ENCODE data around the gene CP.
A peak's percentile ranks its signal among the peaks of the same experiment; 100 is the strongest.

The CP gene

DNA sequence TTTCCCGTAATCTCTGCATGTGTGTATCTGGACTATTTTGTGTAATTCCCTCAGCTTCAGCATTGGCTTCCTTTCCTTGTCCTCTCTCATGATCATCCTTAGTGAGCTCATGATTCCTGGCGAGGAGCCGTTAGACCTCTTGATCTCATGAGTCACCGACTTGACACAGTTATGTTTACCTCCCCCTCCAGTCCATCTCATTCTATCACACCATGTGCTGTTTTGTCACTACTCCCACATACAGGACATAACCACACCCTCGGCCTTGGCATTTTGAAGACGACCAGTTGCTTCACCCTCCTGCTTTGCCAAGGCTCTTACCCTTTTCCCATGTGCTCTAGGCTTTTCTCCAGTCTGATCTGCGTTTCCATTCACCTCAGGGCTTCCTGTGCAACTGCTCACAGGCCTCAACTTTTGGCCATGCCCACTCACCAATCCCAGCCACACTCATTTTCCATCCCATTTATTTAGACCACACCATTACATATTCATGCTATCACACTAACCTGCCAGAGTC is 41.5 kb downstream of the CP start:
- DNase-seq, result no peak

DNA sequence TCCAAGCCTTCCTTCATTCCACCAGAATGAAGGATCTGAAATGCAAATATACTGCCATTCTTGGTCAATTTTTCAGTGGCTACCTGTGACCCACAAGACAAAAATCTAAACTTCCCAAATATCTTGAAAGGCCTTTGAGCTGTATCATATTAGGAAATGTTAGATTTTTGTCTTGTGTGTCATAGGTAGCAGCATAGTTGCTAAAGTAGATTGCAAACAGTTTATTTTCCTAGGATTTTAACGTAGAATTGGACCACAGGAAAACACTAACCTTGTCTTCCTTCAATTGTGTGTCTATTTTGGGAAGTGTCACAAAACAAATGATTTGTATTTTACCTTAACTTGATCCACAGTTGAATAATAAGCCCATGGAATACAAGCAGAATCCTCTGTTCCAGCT is 42.4 kb downstream of the CP start:
- no peak for DNase-seq

DNA sequence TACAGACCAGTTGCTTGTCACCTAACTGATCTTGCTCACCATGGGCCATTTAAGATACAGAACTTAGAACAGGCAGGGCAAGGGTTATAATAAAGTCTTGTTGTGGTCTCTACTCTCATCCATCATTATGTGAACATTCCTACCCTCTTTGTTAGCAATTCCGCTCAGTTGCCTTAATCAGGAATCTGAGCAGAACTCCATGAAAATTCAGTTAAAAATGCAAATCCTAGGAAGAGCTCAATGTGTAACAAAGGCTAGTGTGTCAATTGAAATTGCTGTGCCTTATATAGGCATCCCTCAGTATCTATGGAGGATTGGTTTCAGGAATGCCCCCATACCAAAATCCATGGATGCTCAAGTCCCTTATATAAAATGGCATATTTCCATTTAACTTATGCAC is 44.5 kb downstream of the CP start:
- DNase-seq, result no peak

DNA sequence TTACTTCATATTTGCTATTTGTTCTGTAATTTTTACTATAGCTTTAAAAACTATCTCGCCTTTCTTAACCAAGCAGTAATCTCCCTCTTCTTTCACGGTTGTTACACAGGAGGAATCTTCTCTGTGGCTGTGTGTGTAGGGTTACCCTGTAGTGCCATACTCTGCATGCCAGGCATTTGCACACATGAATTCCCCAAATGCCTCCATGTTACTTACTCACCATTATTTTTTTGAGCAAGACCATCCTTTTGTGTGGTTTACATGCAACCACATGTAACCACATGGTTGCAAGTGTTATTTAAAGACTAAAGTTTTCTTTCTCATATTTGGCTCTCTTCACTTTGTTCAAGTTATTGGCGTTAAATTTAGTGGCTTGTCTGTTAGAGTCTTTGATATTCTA is 46.7 kb downstream of the CP start:
- no peak for DNase-seq

DNA sequence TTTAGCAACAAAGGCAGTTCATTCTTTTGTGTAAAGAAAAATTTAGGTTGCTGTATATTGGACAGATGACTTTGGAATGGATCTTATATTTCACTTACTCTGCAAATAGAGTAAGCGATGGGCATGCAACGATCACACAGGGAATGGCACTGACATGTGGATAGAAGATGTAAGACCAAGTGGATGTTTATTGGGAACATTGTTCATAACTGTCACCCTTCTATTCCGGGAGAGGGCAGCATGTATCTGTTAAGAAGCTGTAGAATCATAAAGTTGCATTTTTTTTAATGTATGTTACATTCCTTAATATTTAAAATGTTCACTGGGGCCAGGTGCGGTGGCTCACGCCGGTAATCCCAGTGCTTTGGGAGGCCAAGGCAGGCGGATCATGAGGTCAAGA is 51.0 kb downstream of the CP start:
- DNase-seq, result no peak

DNA sequence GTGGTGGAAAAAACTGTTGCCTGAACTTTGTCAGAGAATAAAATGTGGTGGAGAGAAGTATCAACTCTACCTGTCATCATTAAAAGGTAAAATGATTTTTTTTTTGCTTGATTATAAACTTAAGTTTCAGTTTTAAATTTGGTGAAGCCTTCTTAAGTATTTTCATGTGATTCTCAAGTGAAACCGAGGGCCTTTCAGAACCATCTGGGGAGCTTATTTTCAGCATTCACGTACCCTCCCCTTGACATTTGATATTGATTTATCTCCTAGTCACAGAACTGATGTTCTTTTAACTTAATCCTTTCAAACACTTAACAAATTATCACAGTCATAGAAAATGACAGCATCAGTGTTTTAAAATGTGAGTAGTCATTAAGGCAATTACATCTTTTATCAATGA is 53.7 kb downstream of the CP start:
- DNase-seq, result no peak

DNA sequence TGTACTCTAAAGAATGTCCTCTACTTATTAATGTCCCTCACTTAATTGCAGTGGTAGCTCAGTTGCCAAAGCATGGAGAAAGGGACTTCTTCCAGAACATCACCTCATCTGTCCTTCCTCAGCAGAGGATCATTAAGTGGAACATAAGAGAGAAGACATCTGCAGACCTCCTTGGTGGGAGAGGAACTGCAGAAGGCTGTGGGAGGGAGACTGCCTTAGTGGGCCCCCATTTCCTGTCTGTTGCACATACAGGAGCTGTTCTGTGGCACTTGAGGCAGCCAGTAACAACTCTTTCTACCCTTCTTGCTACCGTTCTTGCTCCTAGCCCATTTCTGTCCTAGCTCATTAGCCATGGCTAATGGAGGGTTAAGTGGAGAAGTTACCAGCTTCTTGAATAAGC is 58.6 kb downstream of the CP start:
- no peak for DNase-seq

DNA sequence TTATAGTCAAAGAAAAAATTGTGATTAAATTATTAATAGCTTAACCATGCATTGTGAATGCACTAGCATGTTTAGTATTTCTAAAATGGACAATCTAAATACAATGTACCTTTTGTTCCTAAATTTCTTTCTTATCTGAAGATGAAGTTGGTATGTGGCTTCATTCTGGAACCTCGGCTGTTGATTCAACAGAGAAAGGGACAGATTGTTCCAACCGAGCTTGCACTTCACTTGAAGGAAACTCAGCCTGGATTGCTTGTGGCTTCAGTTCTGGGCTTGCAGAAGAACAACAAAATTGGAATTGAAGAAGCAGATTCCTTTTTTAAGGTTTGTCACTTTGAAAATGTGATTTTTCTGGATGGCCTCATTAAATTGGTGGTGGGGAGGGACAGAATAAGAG is 59.6 kb downstream of the CP start:
- no peak for DNase-seq

DNA sequence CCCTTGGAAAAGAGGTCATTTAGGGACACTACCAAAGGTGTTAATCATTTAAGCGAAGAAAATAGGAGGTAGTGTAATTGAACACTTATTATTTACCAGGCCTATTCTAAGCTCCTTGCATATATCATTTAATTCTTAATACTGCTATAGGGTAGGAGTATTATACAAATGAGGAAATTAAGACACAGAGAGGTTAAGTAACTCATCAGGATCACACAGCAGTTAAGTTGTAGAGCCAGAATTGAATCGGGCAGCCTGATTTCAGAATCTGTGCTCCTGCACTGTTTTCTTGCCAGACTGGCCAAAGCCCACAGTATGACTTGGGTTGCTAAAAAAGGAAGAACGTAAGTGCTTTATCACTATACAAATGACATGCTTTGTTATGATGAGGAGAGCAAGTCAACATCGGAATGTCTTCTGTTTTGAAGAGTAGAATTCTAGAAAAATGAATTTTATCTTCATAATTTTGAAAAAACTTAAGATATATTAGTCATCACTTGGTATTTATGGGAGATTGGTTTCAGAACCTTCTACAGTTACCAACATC is 60.8 kb downstream of the CP start:
- DNase-seq, result no peak

DNA sequence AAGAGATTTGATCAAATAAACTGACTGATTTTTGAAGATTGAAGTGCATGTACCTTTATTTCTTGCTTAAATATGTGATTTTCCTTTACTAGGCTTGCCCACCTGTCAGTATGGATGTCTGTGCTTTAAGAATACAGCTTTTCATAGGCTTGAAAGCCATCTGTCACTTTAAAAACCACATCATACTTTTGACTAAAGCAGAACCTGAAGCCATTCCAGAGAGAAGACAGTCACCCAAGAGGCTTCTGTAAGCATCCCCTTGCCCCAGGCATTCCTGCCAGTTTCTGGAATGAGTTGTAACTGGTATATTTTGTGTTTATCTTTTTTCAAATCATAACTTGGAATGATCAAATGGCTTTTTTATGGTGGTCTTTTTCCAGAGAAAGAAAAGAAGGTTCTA is 68.2 kb downstream of the CP start:
- no peak for DNase-seq

DNA sequence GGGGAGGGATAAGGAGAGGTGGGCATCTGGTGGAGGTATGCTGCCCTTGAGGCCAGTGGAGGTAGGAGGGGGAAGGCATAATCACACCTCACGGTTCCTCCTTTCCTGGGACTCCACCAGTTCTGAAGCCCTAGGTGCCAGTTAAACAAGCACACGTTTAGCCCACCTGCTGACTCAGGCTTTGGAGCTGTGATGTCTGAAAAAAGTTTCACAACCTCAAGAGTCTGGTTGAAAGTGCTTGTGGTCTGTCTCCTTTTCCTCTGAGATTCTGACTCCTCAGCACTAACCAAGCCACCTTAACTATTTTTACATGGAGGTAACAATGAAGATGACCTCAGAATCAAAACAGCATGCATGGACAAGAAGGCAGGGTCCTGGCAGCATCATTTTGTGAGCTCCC is 69.2 kb downstream of the CP start:
- DNase-seq, result no peak

DNA sequence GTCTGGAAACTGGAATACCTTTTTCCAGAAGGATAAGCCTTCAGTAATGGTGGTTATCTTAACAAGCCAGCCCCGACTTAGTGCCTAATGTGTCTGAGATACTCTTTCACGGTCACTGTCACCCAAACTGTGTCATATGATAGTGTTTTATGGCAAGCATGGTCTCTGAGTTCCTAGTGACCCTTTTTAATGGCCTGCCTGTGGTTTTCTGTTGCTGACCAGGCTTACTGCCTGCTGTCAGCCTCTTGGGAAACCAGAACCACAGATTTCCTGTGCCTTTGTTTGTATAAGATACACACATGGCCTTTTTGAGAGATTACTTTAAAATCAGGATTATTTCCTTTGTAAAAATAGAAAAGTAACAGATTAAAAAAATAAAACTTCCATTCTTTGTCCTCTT is 69.8 kb downstream of the CP start:
- DNase-seq, result no peak

DNA sequence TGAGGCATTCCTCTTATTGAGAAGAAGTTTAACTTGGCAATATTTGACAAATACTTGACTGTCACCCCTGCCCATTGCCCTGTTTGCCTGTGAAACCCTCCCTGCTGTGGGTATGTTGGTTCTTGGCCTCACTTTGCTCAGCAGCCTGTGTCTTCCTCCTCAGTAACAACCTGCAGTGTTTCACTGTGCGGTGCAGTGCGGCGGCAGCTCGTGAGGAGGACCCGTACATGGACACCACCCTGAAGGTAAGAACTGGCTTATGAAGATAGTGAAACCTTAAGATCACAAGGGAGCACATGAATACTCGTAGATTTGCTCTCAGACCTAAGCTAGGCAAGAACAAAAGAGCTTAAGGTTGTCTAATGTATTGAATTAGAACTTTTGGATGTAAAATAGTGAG is 71.2 kb downstream of the CP start:
- no peak for DNase-seq

DNA sequence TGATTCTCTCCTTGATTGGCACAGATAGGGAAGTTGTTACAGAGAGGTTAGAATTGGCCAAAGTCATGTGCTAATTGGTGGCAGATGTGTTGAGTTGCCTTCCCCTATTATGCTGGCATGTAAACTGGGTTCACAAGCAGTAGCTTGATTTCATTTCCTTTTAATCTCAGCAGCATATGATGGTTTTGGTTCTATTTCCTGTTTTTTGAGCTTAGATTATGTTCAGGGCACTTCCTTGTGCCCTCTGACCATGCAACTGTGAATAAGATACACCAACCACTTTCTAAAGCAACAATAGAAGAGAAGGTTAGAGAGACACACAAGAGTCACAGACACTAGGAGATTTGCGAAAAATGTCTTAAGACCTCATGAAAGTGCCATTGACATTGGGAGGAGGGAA is 75.7 kb downstream of the CP start:
- DNase-seq, result no peak

DNA sequence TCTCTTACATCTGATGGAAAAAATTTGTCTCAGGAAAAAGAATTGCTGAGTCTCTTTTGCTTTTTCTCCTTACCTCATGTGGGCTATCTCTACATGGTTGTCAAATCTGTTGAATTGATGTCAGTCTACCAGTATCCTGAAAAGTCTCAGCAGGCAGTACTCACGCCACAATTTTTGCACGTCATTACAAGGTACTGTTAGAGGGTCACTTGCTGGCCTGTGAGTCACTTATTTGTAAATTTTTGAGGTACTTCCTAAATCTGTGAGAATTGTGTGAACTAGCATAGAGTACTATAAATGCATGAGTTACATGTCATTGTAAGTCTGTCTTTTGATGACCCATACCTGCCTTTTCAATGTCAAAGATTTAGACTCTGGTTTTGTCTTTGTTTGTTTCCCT is 76.3 kb downstream of the CP start:
- DNase-seq, result no peak

DNA sequence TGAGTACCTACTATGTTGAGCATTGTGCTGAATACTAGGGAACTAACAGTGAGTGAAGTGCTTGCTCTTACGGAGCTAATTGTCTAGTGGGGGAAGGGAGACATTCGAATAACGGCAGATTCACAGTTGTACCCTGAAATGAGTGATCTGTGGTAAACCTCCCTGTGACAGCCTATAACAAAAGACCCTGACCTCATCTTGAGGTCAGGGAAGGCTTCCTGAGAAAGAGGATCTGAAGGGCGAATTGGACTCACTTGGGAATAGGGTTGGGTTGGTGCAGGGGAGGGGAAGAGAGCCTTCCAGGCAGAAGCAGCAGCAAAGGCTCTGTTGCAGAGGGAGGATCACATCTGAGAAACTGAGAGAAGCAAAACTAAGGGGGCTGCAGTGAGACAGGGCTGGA is 78.9 kb downstream of the CP start:
- no peak for DNase-seq

DNA sequence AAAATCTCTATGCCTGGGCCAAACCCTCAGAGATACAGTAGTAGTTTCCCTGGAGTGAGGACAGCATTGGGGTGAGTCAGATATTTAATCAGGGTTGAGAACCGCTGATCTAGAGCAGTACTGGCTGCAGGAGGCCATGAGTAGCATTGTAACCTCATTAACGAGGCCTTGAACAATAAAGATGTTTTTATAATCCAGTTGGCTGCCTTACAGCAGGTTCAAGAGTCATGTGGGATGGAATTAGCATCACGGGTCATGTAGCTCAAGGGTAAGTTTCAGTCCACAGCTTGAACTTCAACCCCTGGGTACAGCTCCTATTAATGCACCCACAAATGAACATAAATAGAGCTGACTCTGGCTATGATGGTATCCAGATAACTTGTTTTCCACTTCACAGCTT is 87.1 kb downstream of the CP start:
- no peak for DNase-seq

DNA sequence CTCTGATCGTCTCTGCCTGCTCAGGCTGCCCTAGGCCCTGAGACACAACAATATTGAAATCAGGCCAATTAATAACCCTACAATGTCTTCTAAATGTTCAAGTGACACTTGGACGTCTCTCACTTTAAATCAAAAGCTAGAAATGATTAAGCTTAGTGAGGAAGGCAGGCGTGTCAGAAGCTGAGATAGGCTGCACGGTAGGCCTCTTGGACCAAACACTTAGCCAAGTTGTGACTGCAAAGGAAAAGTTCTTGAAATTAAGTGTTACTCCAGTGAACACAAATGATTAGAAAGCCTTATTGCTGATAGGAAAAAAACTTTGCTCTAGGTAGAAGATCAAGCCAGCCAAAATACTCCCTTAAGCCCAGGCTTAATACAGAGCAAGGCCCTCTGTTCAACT is 90.0 kb downstream of the CP start:
- no peak for DNase-seq

DNA sequence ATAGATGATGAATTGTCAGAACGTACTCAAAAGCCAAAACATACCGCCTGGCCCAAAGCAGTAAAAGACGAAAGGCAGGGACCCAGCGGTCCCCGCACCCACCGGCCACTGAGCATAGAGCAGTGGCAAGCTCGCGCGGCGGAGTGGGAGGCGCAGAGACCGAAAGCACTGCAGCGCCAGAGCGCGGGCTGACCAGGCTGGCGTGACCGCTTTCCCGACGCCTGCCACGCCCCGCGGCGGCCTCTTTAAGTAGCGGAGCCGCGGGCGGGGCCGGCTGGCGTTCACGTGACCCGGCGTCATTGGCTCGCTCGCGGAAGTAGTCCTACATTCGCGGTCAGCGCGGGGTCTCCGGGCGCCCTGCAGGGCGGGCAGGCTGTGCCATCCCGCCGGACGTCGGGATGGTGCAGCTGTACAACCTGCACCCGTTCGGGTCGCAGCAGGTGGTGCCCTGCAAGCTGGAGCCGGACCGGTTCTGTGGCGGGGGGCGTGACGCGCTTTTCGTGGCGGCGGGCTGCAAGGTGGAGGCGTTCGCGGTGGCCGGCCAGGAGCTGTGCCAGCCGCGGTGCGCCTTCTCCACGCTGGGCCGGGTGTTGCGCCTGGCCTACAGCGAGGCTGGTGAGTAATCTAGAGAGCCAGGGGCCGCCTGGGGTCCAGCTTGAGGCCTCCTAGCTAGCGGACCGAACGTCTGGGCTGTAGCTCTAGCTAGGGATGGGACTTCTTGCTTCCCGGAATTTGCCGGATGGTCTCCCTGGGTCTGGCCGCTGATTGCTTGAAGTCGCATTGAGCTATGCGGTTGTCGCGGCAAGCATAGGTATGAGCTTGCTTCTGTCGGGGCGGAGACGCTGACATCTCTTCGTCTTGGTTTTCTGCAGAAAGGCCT is 92.1 kb downstream of the CP start, which contains the start of gene HPS3:
HPS3 (plus strand) TSS at position 313 of the 880 bp plus-strand sequence; CDS start at position 399, 86 bp downstream.
- DNase-seq, result peak; percentile 80

DNA sequence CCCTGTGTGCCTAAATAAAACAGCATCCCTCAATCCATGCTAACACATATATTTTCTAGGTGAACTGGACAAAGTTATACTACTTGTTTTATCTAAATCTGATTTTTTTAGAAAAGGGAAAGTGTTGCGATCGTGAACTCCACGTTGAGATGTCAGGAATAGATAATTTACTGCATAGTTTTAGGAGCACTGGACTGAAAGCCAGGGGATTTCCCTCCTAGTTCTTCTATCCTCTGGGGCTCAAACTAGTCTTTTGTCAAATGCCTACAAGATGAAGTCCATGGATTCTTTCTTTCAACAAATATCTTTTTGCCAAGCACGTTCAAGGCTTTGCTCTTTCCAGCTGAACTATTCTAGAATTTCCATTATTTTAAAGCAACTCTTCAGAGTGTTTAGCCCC is 92.8 kb downstream of the CP start:
- DNase-seq, result no peak

DNA sequence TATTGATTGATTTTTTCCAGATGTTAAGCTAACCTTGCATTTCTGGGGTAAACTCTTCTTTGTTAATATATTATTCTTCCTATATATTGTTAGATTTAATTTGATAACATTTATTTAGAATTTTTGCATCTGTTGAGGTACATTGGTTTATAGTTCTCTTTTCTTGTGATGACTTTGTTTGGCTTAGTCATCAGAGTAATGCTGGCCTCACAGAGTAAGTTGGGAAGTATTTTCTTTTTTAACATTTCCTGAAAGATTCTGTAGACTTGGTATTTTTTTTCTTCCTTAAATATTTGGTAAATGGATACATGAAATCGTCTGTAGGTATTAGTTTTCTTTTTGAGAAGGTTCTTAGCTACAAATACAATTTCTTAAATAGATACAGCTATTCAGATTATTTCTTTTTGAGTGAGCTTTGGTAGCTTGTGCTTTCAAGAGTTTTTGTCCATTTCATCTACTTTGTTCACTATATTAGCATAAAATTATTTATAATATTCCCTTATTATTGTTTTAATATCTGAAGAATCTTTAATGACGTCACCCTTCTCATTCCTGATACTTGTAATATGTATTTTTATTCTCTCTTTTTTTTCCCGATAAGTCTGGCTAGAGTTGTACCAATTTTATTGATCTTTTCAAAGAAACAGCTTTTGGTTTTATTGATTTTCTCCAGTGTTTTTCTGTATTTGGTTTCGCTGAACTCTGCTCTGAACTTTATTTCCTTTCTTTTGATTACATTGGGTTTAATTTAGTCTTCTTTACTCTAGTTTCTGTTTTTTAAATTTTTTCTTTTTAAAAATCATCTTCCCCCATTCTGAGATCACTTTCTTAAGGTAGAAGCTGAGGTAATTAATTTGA is 98.7 kb downstream of the CP start:
- DNase-seq, result no peak

Data from stimulated activated CD4-positive, alpha-beta T cell treated with anti-CD3 and anti-CD28 coated beads, Interleukin-4, amount 100 ng/mL, for 24 hours (primary cell).